Measurements from ENCODE around the gene TBL1X. TPM values are rescaled to one million over a fixed set of nuclear protein-coding genes. Genes with fewer than 3 reads are reported as not detected.

TBL1X gene
- total RNA-seq, 2 experiments from 2014 or later, result 16.1 to 35.7 TPM

- Histone ChIP-seq H3K27ac (ENCODE audit: low read depth, low read length, poor library complexity, severe bottlenecking) (no peak overlapping the region), H4K20me1 (ENCODE audit: insufficient read depth, low read length) (no peaks in the 10 kb centered on the region), H3K4me1 (ENCODE audit: insufficient read depth, low read length, poor library complexity, severe bottlenecking) (peaks cover 6% of the 10 kb centered on the region), H3K4me3 (ENCODE audit: low read depth, low read length, poor library complexity, severe bottlenecking) (no peak overlapping the region), H3K79me2 (ENCODE audit: insufficient read depth, low read depth, low read length) (no peaks in the 10 kb centered on the region), H3K36me3 (ENCODE audit: insufficient read depth, low read length) (no peaks in the 10 kb centered on the region), H3K9me3 (ENCODE audit: low read length) (no peaks in the 10 kb centered on the region), H2AFZ (ENCODE audit: low read length) (no peak overlapping the region; the same call in 1 of the 2 replicates), H3K4me2 (ENCODE audit: low read length) (no peak overlapping the region), H3K9me2 (ENCODE audit: insufficient read depth, low read length) (no peaks in the 10 kb centered on the region)
- ChIA-PET POLR2A (interaction anchor here (0.5 to 0.7 kb wide), 2 partner anchors 236 to 657 kb away, joined by 4 to 7 read pairs; no protein-coding TSS in a partner anchor), CTCF (ENCODE audit: unreplicated experiment) (no interaction called here)
- TF ChIP-seq CTCF (conservative IDR thresholded peaks at IDR 0.05; ENCODE audit: low read length), result no peak
- TF ChIP-seq EZH2phosphoT487 (IDR thresholded peaks at IDR 0.05; ENCODE audit: borderline replicate concordance, low read depth, low read length), result no peak
- intact Hi-C loops (cut with micrococcal nuclease; ENCODE audit: unreplicated experiment), result no loop called here
- DNase-seq (ENCODE audit: low spot score), result no peak
- BruUV-seq (replicated peaks), result no TSS peak
Measured at GRCh38 chrX:9746148-9746888, 281.5 kb downstream of the TBL1X start.

- intact Hi-C loops (cut with micrococcal nuclease; ENCODE audit: unreplicated experiment), result no loop called here
- no peak for TF ChIP-seq CTCF (conservative IDR thresholded peaks at IDR 0.05; ENCODE audit: low read length)
- TF ChIP-seq EZH2phosphoT487 (IDR thresholded peaks at IDR 0.05; ENCODE audit: borderline replicate concordance, low read depth, low read length), result no peak
- no TSS peak for BruUV-seq (replicated peaks)
- Histone ChIP-seq H2AFZ (ENCODE audit: low read length) (no peak overlapping the region), H3K27ac (ENCODE audit: low read depth, low read length, poor library complexity, severe bottlenecking) (no peak overlapping the region), H3K36me3 (ENCODE audit: insufficient read depth, low read length) (no peaks in the 10 kb centered on the region), H3K9me3 (ENCODE audit: low read length) (no peaks in the 10 kb centered on the region), H3K9me2 (ENCODE audit: insufficient read depth, low read length) (no peaks in the 10 kb centered on the region), H3K4me1 (ENCODE audit: insufficient read depth, low read length, poor library complexity, severe bottlenecking) (peaks cover 6% of the 10 kb centered on the region), H3K4me2 (ENCODE audit: low read length) (no peak overlapping the region), H4K20me1 (ENCODE audit: insufficient read depth, low read length) (no peaks in the 10 kb centered on the region), H3K79me2 (ENCODE audit: insufficient read depth, low read depth, low read length) (no peaks in the 10 kb centered on the region), H3K4me3 (ENCODE audit: low read depth, low read length, poor library complexity, severe bottlenecking) (no peak overlapping the region)
- ChIA-PET POLR2A (no interaction called here), CTCF (ENCODE audit: unreplicated experiment) (no interaction called here)
- no peak for DNase-seq (ENCODE audit: low spot score)
Measured at GRCh38 chrX:9747644-9748043, 282.8 kb downstream of the TBL1X start.

- no TSS peak for BruUV-seq (replicated peaks)
- no peak overlapping the region for H3K4me2 ChIP-seq (ENCODE audit: low read length)
- no peaks in the 10 kb centered on the region for H4K20me1 ChIP-seq (ENCODE audit: insufficient read depth, low read length)
- H2AFZ ChIP-seq (ENCODE audit: low read length), result no peak overlapping the region
- TF ChIP-seq EZH2phosphoT487 (IDR thresholded peaks at IDR 0.05; ENCODE audit: borderline replicate concordance, low read depth, low read length) (no peak), CTCF (conservative IDR thresholded peaks at IDR 0.05; ENCODE audit: low read length) (no peak)
- POLR2A ChIA-PET, result no interaction called here
- CTCF ChIA-PET (ENCODE audit: unreplicated experiment), result no interaction called here
- H3K79me2 ChIP-seq (ENCODE audit: insufficient read depth, low read depth, low read length), result no peaks in the 10 kb centered on the region
- H3K4me1 ChIP-seq (ENCODE audit: insufficient read depth, low read length, poor library complexity, severe bottlenecking), result peaks cover 6% of the 10 kb centered on the region
- no peak overlapping the region for H3K4me3 ChIP-seq (ENCODE audit: low read depth, low read length, poor library complexity, severe bottlenecking)
- intact Hi-C loops (cut with micrococcal nuclease; ENCODE audit: unreplicated experiment), result no loop called here
- DNase-seq (ENCODE audit: low spot score), result no peak
- no peaks in the 10 kb centered on the region for H3K36me3 ChIP-seq (ENCODE audit: insufficient read depth, low read length)
- H3K27ac ChIP-seq (ENCODE audit: low read depth, low read length, poor library complexity, severe bottlenecking), result no peak overlapping the region
- H3K9me2 ChIP-seq (ENCODE audit: insufficient read depth, low read length), result no peaks in the 10 kb centered on the region
- no peaks in the 10 kb centered on the region for H3K9me3 ChIP-seq (ENCODE audit: low read length)
Measured at GRCh38 chrX:9749146-9749692, 284.4 kb downstream of the TBL1X start.

Data from OCI-LY7 (cell line).